HEK293T (cell line): ENCODE data around the gene FOXP4.

ENCODE experiments used
- FOXA1 ChIP-seq: fragments of 450-650 bp; IDR thresholded peaks from 2 replicates; pipeline ENCODE4 v1.6.1; 2016; ENCODE audit warnings: mild to moderate bottlenecking
- FOXM1 ChIP-seq: fragments of 450-650 bp; IDR thresholded peaks from 2 replicates; pipeline ENCODE4 v1.6.1; 2017; ENCODE audit warnings: mild to moderate bottlenecking, borderline replicate concordance
- L3MBTL2 ChIP-seq: fragments of 450-650 bp; conservative IDR thresholded peaks from 2 replicates; pipeline ENCODE4 v1.6.1; 2016; ENCODE audit warnings: mild to moderate bottlenecking

- TF ChIP-seq FOXM1 (no peak), L3MBTL2 (no peak), FOXA1 (no peak)
Observed at GRCh38 chr6:41573276-41573675, 27.1 kb downstream of the FOXP4 start.
